Lower lobe of right lung (tissue), 2 donors: Measurements from ENCODE around the gene SLC1A4. TPM values are rescaled to one million over a fixed set of nuclear protein-coding genes. Genes with fewer than 3 reads are reported as not detected.

Experiments
- ATAC-seq, 2 donors: fragments of 200-7000 bp; cut with Tn5 transposase; one replicate each; pipeline ENCODE4 v1.9.1; 2020 to 2022; ENCODE audit warnings: mild to moderate bottlenecking in 2 of 2, moderate library complexity in 2 of 2
- DNase-seq: peaks from one replicate; pipeline ENCODE4 v3.0.0-alpha.2; 2020
- H3K27ac ChIP-seq: fragments of 200-600 bp; one replicate; pipeline ENCODE4 v1.8.0; 2022
- H3K27me3 ChIP-seq: fragments of 200-600 bp; one replicate; pipeline ENCODE4 v1.8.0; 2022; ENCODE audit warnings: low read depth
- H3K36me3 ChIP-seq: fragments of 200-600 bp; one replicate; pipeline ENCODE4 v1.8.0; 2022; ENCODE audit warnings: mild to moderate bottlenecking
- H3K4me1 ChIP-seq: fragments of 200-600 bp; one replicate; pipeline ENCODE4 v1.8.0; 2022
- H3K4me3 ChIP-seq: fragments of 200-600 bp; one replicate; pipeline ENCODE4 v1.8.0; 2022; ENCODE audit warnings: mild to moderate bottlenecking
- H3K9me3 ChIP-seq: fragments of 200-600 bp; one replicate; pipeline ENCODE4 v1.8.0; 2022
- CTCF ChIP-seq: fragments of 200-600 bp; IDR thresholded peaks from one replicate; pipeline ENCODE4 v1.8.0; 2022; ENCODE audit warnings: antibody characterized with exemption, mild to moderate bottlenecking
- intact Hi-C: fragments of 100-400 bp; cut with DNase I; formaldehyde crosslinking; loops from one replicate; pipeline ENCODE4 v1.11.0; 2022
- total RNA-seq: library from RNA; stranded (reverse); fragmentation: NEBNext Ultra II Directional; extraction: Animal tissue kit (Norgen Biotek cat#: 25700); gene quantifications from one replicate; pipeline ENCODE4 v1.2.1, GENCODE V29; 2021
- donor health status: DM: no; HTN: yes; CAD: no; lungs with severe emphysema.

SLC1A4 gene
- total RNA-seq, 1 donor from 2014 or later, result 9.7 TPM

GRCh38 chr2:65071499-65072180 is 82.4 kb downstream of the SLC1A4 start:
- intact Hi-C loops, result no loop called here
- H3K36me3 ChIP-seq, result peaks cover 60% of the 10 kb centered on the region

DNA sequence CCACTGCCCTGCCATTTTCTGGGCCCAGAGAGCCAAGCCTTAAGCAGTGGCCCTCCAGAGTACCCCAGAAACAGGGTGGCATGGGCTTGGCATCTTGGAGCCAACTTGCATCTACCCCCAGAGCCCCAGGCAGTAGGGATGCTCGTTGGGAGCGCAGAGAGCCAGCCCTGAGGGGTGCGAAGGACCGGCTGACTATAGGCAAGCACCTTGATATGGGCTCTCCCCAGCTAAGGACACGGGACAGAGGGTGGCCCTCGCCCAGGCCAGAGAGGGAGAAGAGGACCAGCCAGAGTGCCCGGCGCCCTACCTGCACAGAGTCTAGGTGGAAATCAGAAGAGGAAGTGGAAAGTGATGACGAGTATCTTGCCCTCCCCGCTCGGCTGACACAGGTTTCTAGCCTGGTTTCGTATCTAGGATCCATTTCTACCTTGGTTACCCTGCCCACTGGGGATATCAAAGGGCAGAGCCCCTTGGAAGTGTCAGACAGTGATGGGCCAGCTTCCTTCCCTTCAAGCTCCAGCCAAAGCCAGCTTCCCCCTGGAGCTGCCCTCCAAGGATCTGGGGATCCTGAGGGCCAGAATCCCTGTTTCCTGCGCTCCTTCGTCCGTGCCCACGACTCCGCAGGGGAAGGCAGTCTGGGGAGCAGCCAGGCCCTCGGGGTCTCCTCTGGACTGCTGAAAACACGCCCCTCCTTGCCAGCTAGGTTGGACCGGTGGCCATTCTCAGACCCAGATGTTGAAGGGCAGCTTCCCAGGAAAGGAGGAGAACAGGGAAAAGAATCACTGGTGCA is 83.2 kb downstream of the SLC1A4 start:
- DNase-seq (no peak), ATAC-seq (no peak)
- H3K9me3 ChIP-seq, result no peaks in the 10 kb centered on the region
- TF ChIP-seq CTCF, result no peak
- no peak overlapping the region for H3K4me3 ChIP-seq
- intact Hi-C loops, result no loop called here
- H3K27me3 ChIP-seq, result no peaks in the 10 kb centered on the region
- H3K4me1 ChIP-seq, result peaks cover 59% of the 10 kb centered on the region
- H3K27ac ChIP-seq, result no peak overlapping the region
- H3K36me3 ChIP-seq, result peaks cover 67% of the 10 kb centered on the region

More at GRCh38 chr2:65071499-65072180, 82.4 kb downstream of the SLC1A4 start:
- Histone ChIP-seq H3K4me3 (no peak overlapping the region), H3K9me3 (no peaks in the 10 kb centered on the region), H3K27ac (no peak overlapping the region), H3K27me3 (no peaks in the 10 kb centered on the region), H3K4me1 (peaks cover 61% of the 10 kb centered on the region)
- no peak for TF ChIP-seq CTCF
- ATAC-seq (no peak), DNase-seq (no peak)

Other genes with a start within 250 kb of the SLC1A4 start
- 12.6 TPM for gene CEP68, start 67.0 kb downstream of the SLC1A4 start, total RNA-seq
- 145 TPM for gene RAB1A, start 140.7 kb downstream of the SLC1A4 start, total RNA-seq
- 279 TPM for gene ACTR2, start 238.4 kb downstream of the SLC1A4 start, total RNA-seq